OCI-LY7 (cell line): ENCODE results near the gene STN1.

Experiments
- EZH2phosphoT487 ChIP-seq: fragments of 200-600 bp; sonication (generic); IDR thresholded peaks from 2 replicates; pipeline ENCODE4 v1.6.1; 2018; ENCODE audit warnings: low read depth, borderline replicate concordance, mild to moderate bottlenecking, mixed run types, antibody characterized with exemption, low read length, moderate library complexity, mixed read lengths
- TF ChIP-seq, protein P1 (sequence below): fragments of 200-600 bp; sonication (generic); conservative IDR thresholded peaks from 2 replicates; pipeline ENCODE4 v1.5.1; 2014; ENCODE audit warnings: mild to moderate bottlenecking, antibody characterized with exemption, low read length, moderate library complexity, mixed read lengths

DNA sequence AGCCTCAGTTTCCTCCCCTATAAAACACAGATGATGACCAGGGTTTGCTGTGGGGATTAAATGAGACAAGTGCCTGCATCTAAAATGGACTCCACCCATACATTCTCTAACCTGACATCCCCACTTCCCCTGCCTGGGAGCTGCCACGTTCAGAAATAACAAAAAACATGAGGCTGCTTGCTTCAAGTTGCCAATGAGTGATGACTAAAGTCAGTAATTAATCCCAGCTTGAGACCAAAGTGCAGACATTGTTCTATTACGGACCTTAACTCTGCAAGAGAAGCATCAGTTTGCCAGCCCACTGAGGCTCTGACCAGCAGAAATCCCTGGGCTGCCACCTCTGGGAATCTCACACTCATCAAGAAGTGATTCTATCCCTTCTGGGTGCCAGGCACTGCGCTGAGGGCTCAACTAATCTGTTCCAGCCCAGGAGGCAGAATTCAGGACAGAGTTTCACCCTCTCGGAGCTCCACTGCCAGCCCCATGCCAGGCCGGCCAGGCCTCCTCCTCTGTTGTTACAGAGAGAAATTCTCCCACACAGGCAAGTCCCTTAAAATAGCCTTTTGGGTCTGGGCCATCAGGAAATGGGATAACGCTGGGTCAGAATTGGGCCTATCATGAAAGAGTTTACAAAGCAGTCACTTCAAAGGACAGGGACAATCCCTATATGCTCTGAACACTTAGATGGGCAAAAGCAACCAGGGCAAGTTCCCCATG, 74.0 kb downstream of the STN1 start:
- TF ChIP-seq, protein P1, sequence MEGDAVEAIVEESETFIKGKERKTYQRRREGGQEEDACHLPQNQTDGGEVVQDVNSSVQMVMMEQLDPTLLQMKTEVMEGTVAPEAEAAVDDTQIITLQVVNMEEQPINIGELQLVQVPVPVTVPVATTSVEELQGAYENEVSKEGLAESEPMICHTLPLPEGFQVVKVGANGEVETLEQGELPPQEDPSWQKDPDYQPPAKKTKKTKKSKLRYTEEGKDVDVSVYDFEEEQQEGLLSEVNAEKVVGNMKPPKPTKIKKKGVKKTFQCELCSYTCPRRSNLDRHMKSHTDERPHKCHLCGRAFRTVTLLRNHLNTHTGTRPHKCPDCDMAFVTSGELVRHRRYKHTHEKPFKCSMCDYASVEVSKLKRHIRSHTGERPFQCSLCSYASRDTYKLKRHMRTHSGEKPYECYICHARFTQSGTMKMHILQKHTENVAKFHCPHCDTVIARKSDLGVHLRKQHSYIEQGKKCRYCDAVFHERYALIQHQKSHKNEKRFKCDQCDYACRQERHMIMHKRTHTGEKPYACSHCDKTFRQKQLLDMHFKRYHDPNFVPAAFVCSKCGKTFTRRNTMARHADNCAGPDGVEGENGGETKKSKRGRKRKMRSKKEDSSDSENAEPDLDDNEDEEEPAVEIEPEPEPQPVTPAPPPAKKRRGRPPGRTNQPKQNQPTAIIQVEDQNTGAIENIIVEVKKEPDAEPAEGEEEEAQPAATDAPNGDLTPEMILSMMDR: no peak
- TF ChIP-seq EZH2phosphoT487: no peak
